GM12872 (cell line): ENCODE results near the gene FADD.

Source experiments
- CTCF ChIP-seq: IDR thresholded peaks from 3 replicates; pipeline ENCODE4 v1.5.1; 2011; ENCODE audit warnings: low read depth, mild to moderate bottlenecking, low read length, moderate library complexity; ENCODE audit not compliant: insufficient read depth

FADD gene

GRCh38 chr11:70244698-70245097, 41.6 kb downstream of the FADD start:
- TF ChIP-seq CTCF, result no peak

- TF ChIP-seq CTCF, result no peak
These were observed 43.1 kb downstream of the FADD start for GRCh38 chr11:70246196-70246595.

GRCh38 chr11:70247042-70247709, 44.1 kb downstream of the FADD start:
- no peak for TF ChIP-seq CTCF

GRCh38 chr11:70247710-70248072, 44.6 kb downstream of the FADD start:
- TF ChIP-seq CTCF, result no peak

- TF ChIP-seq CTCF, result no peak
These were observed 48.0 kb downstream of the FADD start for GRCh38 chr11:70250876-70251658.

GRCh38 chr11:70251659-70252321, 48.7 kb downstream of the FADD start:
- no peak for TF ChIP-seq CTCF

GRCh38 chr11:70252844-70253243, 49.7 kb downstream of the FADD start:
- TF ChIP-seq CTCF, result no peak
